ENCODE results near the gene CSN3. TPM values are rescaled to one million over a fixed set of nuclear protein-coding genes. Genes with fewer than 3 reads are reported as not detected.
"Not testable (repeated sequence)": the region's sequence is repeated elsewhere in the genome, so short reads cannot be mapped to it uniquely, and the experiment has no call there.

Gene CSN3
- total RNA-seq, 1 donor from 2014 or later: not detected

DNA sequence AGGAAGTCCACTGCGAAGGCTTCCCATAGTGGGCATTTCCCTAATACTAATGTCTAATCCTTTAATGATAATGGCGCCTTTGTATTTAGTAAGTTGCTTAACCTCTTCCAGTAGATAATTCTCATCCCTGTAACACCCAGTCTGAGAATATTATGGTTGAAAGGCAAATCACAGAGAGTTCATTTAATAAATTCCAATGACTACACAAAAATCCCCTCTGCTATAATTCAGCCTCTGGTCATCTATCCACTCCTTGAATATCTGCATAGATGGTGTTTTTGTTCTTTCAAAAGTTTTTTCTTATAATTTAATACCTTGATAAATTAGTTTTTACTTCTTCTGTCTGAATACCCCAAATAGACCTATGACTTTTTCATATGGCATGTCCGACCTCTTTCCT, 21.0 kb upstream of the CSN3 start:
- not testable (repeated sequence) for DNase-seq (ENCODE audit: low spot score in 2 of 2, unreplicated experiment in 2 of 2); H3K27ac Mint-ChIP-seq; H3K27me3 Mint-ChIP-seq (ENCODE audit: low read depth); H3K36me3 Mint-ChIP-seq; H3K9me3 Mint-ChIP-seq; H3K4me1 Mint-ChIP-seq; H3K4me3 Mint-ChIP-seq

DNA sequence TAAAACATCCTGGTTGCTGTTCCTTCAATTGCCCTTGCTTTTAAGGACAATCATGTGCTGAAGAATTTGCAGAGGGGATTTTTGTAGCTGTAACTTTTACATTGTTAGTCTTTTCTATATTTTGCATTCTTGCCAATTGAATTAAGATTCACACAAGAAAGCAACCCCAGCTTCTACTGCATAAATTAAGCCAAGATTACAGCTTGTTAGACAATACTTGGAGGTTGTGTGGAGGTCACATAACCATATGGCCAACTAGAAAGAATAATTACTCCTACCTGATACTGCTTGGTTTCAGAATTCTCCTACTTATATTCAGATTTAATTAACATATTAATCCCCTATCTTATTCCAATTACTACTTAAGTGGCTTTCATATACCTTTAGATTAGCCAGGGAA, 20.6 kb upstream of the CSN3 start:
- not testable (repeated sequence) for H3K9me3 Mint-ChIP-seq; H3K36me3 Mint-ChIP-seq; H3K4me3 Mint-ChIP-seq; H3K27ac Mint-ChIP-seq; H3K27me3 Mint-ChIP-seq (ENCODE audit: low read depth); DNase-seq (ENCODE audit: low spot score in 2 of 2, unreplicated experiment in 2 of 2)
- H3K4me1 Mint-ChIP-seq: peaks cover 10% of the 10 kb centered on the region

DNA sequence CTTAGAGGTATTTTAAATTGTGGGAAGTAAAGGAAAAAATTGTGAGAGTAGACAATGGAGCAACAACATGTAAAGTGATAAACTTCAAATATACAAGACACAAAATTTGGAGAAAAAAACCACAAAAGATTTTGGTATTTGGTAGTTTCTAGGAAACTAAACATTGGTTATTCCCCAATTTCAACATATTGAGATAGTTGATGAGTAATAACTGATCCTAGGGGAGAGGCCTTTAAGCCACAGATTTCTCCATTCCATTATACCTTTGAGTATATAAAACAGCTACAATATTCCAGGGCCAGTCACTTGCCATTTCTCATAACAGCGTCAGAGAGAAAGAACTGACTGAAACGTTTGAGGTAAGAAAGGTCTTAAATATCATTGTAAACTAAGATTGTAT, 16.6 kb upstream of the CSN3 start, which contains the start of gene FDCSP:
TSS of gene FDCSP (plus strand) at position 301 of the 400 bp plus-strand sequence. CDS start 5,071 bp downstream, outside the sequence.
- H3K9me3 Mint-ChIP-seq: peaks cover 3% of the 10 kb centered on the region
- TF ChIP-seq, protein P1, sequence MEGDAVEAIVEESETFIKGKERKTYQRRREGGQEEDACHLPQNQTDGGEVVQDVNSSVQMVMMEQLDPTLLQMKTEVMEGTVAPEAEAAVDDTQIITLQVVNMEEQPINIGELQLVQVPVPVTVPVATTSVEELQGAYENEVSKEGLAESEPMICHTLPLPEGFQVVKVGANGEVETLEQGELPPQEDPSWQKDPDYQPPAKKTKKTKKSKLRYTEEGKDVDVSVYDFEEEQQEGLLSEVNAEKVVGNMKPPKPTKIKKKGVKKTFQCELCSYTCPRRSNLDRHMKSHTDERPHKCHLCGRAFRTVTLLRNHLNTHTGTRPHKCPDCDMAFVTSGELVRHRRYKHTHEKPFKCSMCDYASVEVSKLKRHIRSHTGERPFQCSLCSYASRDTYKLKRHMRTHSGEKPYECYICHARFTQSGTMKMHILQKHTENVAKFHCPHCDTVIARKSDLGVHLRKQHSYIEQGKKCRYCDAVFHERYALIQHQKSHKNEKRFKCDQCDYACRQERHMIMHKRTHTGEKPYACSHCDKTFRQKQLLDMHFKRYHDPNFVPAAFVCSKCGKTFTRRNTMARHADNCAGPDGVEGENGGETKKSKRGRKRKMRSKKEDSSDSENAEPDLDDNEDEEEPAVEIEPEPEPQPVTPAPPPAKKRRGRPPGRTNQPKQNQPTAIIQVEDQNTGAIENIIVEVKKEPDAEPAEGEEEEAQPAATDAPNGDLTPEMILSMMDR (IDR thresholded peaks at IDR 0.05; ENCODE audit: unreplicated experiment): no peak
- H3K27ac Mint-ChIP-seq: peak within 1 kb of the TSS; percentile 69
- no peak for DNase-seq (ENCODE audit: low spot score in 2 of 2, unreplicated experiment in 2 of 2)
- no peak within 1 kb of the TSS for H3K4me3 Mint-ChIP-seq
- H3K36me3 Mint-ChIP-seq: no peaks in the 10 kb centered on the region
- peaks cover 3% of the 10 kb centered on the region for H3K27me3 Mint-ChIP-seq (ENCODE audit: low read depth)
- H3K4me1 Mint-ChIP-seq: peaks cover 26% of the 10 kb centered on the region

DNA sequence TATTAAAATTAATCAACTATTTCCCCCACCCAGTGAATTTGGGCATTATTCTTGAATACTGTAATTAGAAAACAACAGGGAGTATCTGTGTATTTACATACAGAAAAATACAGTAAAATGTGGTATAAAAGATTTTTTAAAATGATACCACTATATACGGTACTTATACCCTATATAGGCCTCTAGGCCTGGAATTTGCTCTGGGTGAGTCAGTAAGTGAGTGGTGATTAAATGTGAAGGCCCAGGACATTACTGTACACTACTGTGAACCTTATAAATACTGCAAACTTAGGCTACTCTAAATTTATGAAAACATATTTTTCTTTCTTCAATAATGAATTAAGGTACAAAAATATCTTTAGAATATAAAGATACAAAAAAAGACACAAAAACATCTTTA, 6.3 kb upstream of the CSN3 start:
- Mint-ChIP-seq H3K9me3 (no peaks in the 10 kb centered on the region), H3K4me3 (no peak overlapping the region), H3K27me3 (ENCODE audit: low read depth) (no peaks in the 10 kb centered on the region), H3K4me1 (peaks cover 27% of the 10 kb centered on the region), H3K36me3 (no peaks in the 10 kb centered on the region), H3K27ac (peak overlapping the region; percentile 1)
- DNase-seq (ENCODE audit: low spot score in 2 of 2, unreplicated experiment in 2 of 2): no peak
- TF ChIP-seq, protein P1 (IDR thresholded peaks at IDR 0.05; ENCODE audit: unreplicated experiment): no peak

DNA sequence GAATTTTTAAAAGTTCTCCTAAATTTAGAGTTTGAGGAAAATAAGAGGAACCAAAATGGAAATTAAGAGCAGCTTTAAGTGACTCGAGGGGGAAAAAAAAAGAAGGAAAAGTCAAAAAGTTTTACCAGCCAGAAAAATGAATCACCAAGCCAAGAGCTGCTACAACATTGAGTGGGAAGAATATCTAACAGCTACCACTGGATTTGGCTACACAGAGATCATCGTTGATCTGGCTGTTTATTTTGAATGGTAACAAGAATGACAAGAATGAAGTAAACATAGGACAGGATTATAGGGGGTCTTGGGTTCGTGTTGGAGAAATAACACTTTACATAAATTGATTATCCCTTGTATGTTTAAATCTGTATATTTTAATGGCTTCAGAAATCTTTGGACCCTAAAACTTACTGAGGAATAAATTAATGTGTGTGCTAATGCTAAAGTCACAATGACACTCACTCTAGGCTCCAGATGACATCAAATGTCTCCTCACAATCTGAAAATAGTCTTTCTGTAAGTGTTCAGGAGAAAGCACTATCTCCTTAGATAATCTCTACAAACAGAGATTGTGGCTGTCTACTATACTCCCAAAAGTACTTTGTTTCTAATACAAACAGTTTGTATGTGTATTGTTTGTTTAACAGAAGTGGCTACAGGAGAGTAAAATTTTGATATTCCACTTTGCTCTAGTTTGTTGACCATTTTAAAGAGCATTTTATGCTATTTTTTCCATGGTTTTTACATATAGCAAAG, 3.1 kb upstream of the CSN3 start:
- H3K36me3 Mint-ChIP-seq: no peaks in the 10 kb centered on the region
- DNase-seq (ENCODE audit: low spot score in 2 of 2, unreplicated experiment in 2 of 2): no peak
- no peaks in the 10 kb centered on the region for H3K9me3 Mint-ChIP-seq
- no peak overlapping the region for H3K4me3 Mint-ChIP-seq
- H3K27ac Mint-ChIP-seq: peak overlapping the region; percentile 82
- no peaks in the 10 kb centered on the region for H3K27me3 Mint-ChIP-seq (ENCODE audit: low read depth)
- TF ChIP-seq, protein P1 (IDR thresholded peaks at IDR 0.05; ENCODE audit: unreplicated experiment): no peak
- peaks cover 27% of the 10 kb centered on the region for H3K4me1 Mint-ChIP-seq

DNA sequence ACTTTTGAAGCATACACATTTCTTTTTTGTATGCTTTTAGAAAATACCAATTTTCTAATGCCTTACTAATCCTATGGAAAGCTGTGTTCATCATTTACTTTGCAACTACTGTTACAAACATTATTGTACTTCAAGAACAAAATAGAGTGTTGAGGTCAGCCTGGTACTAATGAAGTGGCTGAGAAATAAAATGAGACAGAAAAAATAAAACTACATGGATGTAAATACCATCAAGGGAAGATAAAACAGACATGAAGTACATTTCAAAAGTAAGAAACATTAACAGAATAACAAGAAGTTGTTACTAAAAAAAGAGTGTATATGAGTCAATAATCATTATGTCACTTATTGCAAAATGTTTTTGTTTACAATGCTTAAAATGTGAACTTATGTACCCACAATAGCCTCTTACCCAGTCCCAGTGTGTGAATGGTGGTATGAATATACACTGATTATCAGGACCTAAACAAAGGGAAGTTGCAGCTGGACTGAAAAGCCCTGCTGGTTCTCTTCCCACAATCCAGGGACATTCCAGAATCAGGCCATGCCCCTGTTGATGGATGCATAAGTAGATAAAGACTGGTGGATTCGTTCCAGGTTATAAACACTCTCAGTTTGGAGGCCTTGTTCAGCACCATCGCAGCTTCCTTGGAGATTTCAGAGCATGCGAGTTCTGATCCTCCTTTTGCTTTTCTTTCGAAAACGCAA, 2.4 kb upstream of the CSN3 start:
- no peak overlapping the region for H3K4me3 Mint-ChIP-seq
- no peaks in the 10 kb centered on the region for H3K36me3 Mint-ChIP-seq
- H3K27ac Mint-ChIP-seq: peak overlapping the region; percentile 82
- TF ChIP-seq, protein P1 (IDR thresholded peaks at IDR 0.05; ENCODE audit: unreplicated experiment): no peak
- H3K4me1 Mint-ChIP-seq: peaks cover 27% of the 10 kb centered on the region
- no peaks in the 10 kb centered on the region for H3K27me3 Mint-ChIP-seq (ENCODE audit: low read depth)
- DNase-seq (ENCODE audit: low spot score in 2 of 2, unreplicated experiment in 2 of 2): no peak
- no peaks in the 10 kb centered on the region for H3K9me3 Mint-ChIP-seq
